RCC 7860 (cell line): ENCODE measurements around the gene LHFPL6.

Experiments
- DNase-seq: peaks from one replicate; pipeline ENCODE4 v3.0.0-alpha.2; 2015; ENCODE audit warnings: low spot score
- FAIRE-seq: peaks from 2 replicates; lab custom pipeline; 2012; peaks lifted over from hg19 to GRCh38; lab: Jason Lieb, UNC

LHFPL6 gene

GRCh38 chr13:39521701-39522100, 81.3 kb downstream of the LHFPL6 start:
- FAIRE-seq (no peak), DNase-seq (no peak)

- DNase-seq (peak; percentile 60), FAIRE-seq (peak; percentile 29)
These were observed 86.9 kb downstream of the LHFPL6 start for GRCh38 chr13:39516096-39516495.

GRCh38 chr13:39515224-39515714, 87.7 kb downstream of the LHFPL6 start:
- no peak for DNase-seq
- no peak for FAIRE-seq

GRCh38 chr13:39512687-39513086, 90.3 kb downstream of the LHFPL6 start:
- no peak for DNase-seq
- FAIRE-seq, result no peak

- no peak for FAIRE-seq
These were observed 92.7 kb downstream of the LHFPL6 start for GRCh38 chr13:39510316-39510695.

GRCh38 chr13:39509616-39510315, 93.2 kb downstream of the LHFPL6 start:
- no peak for FAIRE-seq
- no peak for DNase-seq

More at GRCh38 chr13:39510316-39510695, 92.7 kb downstream of the LHFPL6 start:
- no peak for DNase-seq

GRCh38 chr13:39506559-39507390, 96.2 kb downstream of the LHFPL6 start:
- no peak for DNase-seq
- no peak for FAIRE-seq

GRCh38 chr13:39505151-39505550, 97.8 kb downstream of the LHFPL6 start:
- DNase-seq (no peak), FAIRE-seq (no peak)

- no peak for DNase-seq
- no peak for FAIRE-seq
These were observed 99.9 kb downstream of the LHFPL6 start for GRCh38 chr13:39503048-39503447.

- FAIRE-seq (no peak), DNase-seq (no peak)
These were observed 101.2 kb downstream of the LHFPL6 start for GRCh38 chr13:39501702-39502324.

- DNase-seq (no peak), FAIRE-seq (no peak)
These were observed 103.4 kb downstream of the LHFPL6 start for GRCh38 chr13:39499604-39500003.

GRCh38 chr13:39498471-39499114, 104.4 kb downstream of the LHFPL6 start:
- DNase-seq (no peak), FAIRE-seq (no peak)

GRCh38 chr13:39496506-39496905, 106.5 kb downstream of the LHFPL6 start:
- no peak for FAIRE-seq
- no peak for DNase-seq

GRCh38 chr13:39494633-39495032, 108.4 kb downstream of the LHFPL6 start:
- DNase-seq (no peak), FAIRE-seq (no peak)

GRCh38 chr13:39494006-39494405, 109.0 kb downstream of the LHFPL6 start:
- DNase-seq, result no peak
- no peak for FAIRE-seq

GRCh38 chr13:39490136-39490535, 112.9 kb downstream of the LHFPL6 start:
- DNase-seq (no peak), FAIRE-seq (no peak)

- FAIRE-seq, result no peak
These were observed 116.2 kb downstream of the LHFPL6 start for GRCh38 chr13:39486758-39487157.

GRCh38 chr13:39485314-39485700, 117.7 kb downstream of the LHFPL6 start:
- FAIRE-seq (no peak), DNase-seq (no peak)

More at GRCh38 chr13:39486758-39487157, 116.2 kb downstream of the LHFPL6 start:
- no peak for DNase-seq

GRCh38 chr13:39484506-39485313, 118.3 kb downstream of the LHFPL6 start:
- DNase-seq (no peak), FAIRE-seq (no peak)

- FAIRE-seq (no peak), DNase-seq (no peak)
These were observed 119.7 kb downstream of the LHFPL6 start for GRCh38 chr13:39483326-39483725.
